GM21367 (cell line): ENCODE measurements around the gene EGLN1.
A peak's percentile ranks its signal among the peaks of the same experiment; 100 is the strongest.

ENCODE experiments used
- ATAC-seq: cut with Tn5 transposase; IDR thresholded peaks from one replicate; pipeline ENCODE4 v1.9.1; 2021; ENCODE audit not compliant: unreplicated experiment

EGLN1 gene

GRCh38 chr1:231334079-231334666 is 87.9 kb downstream of the EGLN1 start:
- peak; percentile 18 for ATAC-seq

- ATAC-seq: no peak
Observed at GRCh38 chr1:231332761-231333160, 89.3 kb downstream of the EGLN1 start.

GRCh38 chr1:231329483-231329882 is 92.6 kb downstream of the EGLN1 start:
- no peak for ATAC-seq

GRCh38 chr1:231327617-231328016 is 94.5 kb downstream of the EGLN1 start:
- no peak for ATAC-seq

- no peak for ATAC-seq
Observed at GRCh38 chr1:231326248-231326647, 95.8 kb downstream of the EGLN1 start.

- no peak for ATAC-seq
Observed at GRCh38 chr1:231324660-231325059, 97.4 kb downstream of the EGLN1 start.

- no peak for ATAC-seq
Observed at GRCh38 chr1:231322880-231323530, 99.1 kb downstream of the EGLN1 start.

- ATAC-seq: no peak
Observed at GRCh38 chr1:231319080-231319479, 103.0 kb downstream of the EGLN1 start.

GRCh38 chr1:231318568-231318967 is 103.5 kb downstream of the EGLN1 start:
- no peak for ATAC-seq

GRCh38 chr1:231318015-231318355 is 104.1 kb downstream of the EGLN1 start:
- no peak for ATAC-seq

GRCh38 chr1:231317306-231318014 is 104.6 kb downstream of the EGLN1 start:
- no peak for ATAC-seq

- peak; percentile 90 for ATAC-seq
Observed at GRCh38 chr1:231315887-231316286, 106.2 kb downstream of the EGLN1 start.
